DND-41 (cell line): Measurements from ENCODE around the gene MGA.

Experiments used
- ATAC-seq: fragments of 200-7000 bp; cut with Tn5 transposase; 3 replicates; pipeline ENCODE4 v1.9.1; 2021; ENCODE audit warnings: low read depth; ENCODE audit not compliant: insufficient read depth
- DNase-seq: peaks from one replicate; pipeline ENCODE4 v3.0.0-alpha.2; 2020
- H2AFZ ChIP-seq: 2 replicates; pipeline ENCODE4 v1.6.0; 2012; ENCODE audit warnings: low read depth, low read length
- H3K27ac ChIP-seq: 2 replicates; pipeline ENCODE4 v1.5.1; 2012; ENCODE audit warnings: low read length, inconsistent platforms
- H3K27me3 ChIP-seq: fragments of 200-600 bp; sonication (generic); 2 replicates; pipeline ENCODE4 v1.6.0; 2012; ENCODE audit warnings: low read length, mild to moderate bottlenecking, inconsistent platforms; ENCODE audit not compliant: insufficient read depth, poor library complexity
- H3K36me3 ChIP-seq: 2 replicates; pipeline ENCODE4 v1.5.1; 2012; ENCODE audit warnings: low read length, inconsistent platforms; ENCODE audit not compliant: insufficient read depth
- H3K4me1 ChIP-seq: 2 replicates; pipeline ENCODE4 v1.5.1; 2012; ENCODE audit warnings: mild to moderate bottlenecking, low read length; ENCODE audit not compliant: insufficient read depth
- H3K4me2 ChIP-seq: 2 replicates; pipeline ENCODE4 v1.6.0; 2012; ENCODE audit warnings: mild to moderate bottlenecking, moderate library complexity, low read length, inconsistent platforms; ENCODE audit not compliant: insufficient read depth
- H3K4me3 ChIP-seq, 2 experiments: fragments of 200-600 bp in 1 of 2; shearing (Covaris generic) in 1 of 2; 2 replicates each; pipeline ENCODE4 v1.5.1; 2012 to 2016; ENCODE audit warnings: inconsistent platforms in 2 of 2, low read length in 2 of 2, mild to moderate bottlenecking in 2 of 2, low read depth in 1 of 2, moderate library complexity in 1 of 2
- H3K79me2 ChIP-seq: 2 replicates; pipeline ENCODE4 v1.6.0; 2012; ENCODE audit warnings: low read length, inconsistent platforms; ENCODE audit not compliant: insufficient read depth
- H3K9ac ChIP-seq: 2 replicates; pipeline ENCODE4 v1.6.0; 2012; ENCODE audit warnings: low read depth, mild to moderate bottlenecking, inconsistent platforms, low read length, moderate library complexity
- H3K9me3 ChIP-seq: 2 replicates; pipeline ENCODE4 v1.5.1; 2012; ENCODE audit warnings: low read length, moderate library complexity, mild to moderate bottlenecking, inconsistent platforms; ENCODE audit not compliant: insufficient read depth, severe bottlenecking
- H4K20me1 ChIP-seq: 2 replicates; pipeline ENCODE4 v1.6.0; 2012; ENCODE audit warnings: low read length; ENCODE audit not compliant: insufficient read depth
- EZH2 ChIP-seq: IDR thresholded peaks from 3 replicates; pipeline ENCODE4 v1.6.1; 2012; ENCODE audit warnings: borderline replicate concordance, low read depth, mild to moderate bottlenecking, moderate library complexity, low read length, inconsistent platforms; ENCODE audit not compliant: severe bottlenecking
- TF ChIP-seq, protein P1 (sequence below): IDR thresholded peaks from 2 replicates; pipeline ENCODE4 v1.5.1; 2012; ENCODE audit warnings: borderline replicate concordance, low read length, moderate library complexity, mild to moderate bottlenecking; ENCODE audit not compliant: poor library complexity, severe bottlenecking; ENCODE audit errors: extremely low read depth

The MGA gene

DNA sequence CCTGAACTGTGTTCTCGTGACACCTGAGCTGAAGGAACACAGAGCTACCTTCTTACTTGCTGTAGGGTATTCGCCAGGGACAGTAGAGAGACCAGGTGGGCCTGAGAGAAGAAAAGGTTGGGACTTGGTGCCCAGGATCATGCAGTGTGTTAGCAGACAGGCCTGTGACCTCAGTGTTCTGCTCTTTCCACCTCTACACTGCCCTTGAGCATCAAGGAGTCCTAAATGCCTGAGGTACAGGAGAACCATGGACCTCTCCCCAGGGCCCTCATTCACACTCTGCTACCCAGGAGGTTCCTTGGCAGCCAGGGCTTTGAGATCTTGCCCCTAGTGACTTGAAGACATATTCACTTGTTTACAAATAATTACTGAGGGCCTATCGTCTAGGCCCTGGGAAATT lies 145.5 kb downstream of the MGA start:
- Histone ChIP-seq H3K4me1 (no peaks in the 10 kb centered on the region), H3K79me2 (no peaks in the 10 kb centered on the region), H3K4me2 (no peak overlapping the region), H4K20me1 (0 out of 2 replicates have a peak, but pooled peaks cover 2% of the 10 kb centered on the region), H2AFZ (no peak overlapping the region), H3K27ac (peak overlapping the region; percentile 36; the same call in 1 of the 2 replicates), H3K9ac (no peak overlapping the region), H3K36me3 (peaks cover 6% of the 10 kb centered on the region; the same call in 1 of the 2 replicates), H3K9me3 (no peaks in the 10 kb centered on the region), H3K27me3 (no peaks in the 10 kb centered on the region), H3K4me3 (no peak overlapping the region)
- no peak for ATAC-seq
- TF ChIP-seq EZH2: no peak
- TF ChIP-seq, protein P1, sequence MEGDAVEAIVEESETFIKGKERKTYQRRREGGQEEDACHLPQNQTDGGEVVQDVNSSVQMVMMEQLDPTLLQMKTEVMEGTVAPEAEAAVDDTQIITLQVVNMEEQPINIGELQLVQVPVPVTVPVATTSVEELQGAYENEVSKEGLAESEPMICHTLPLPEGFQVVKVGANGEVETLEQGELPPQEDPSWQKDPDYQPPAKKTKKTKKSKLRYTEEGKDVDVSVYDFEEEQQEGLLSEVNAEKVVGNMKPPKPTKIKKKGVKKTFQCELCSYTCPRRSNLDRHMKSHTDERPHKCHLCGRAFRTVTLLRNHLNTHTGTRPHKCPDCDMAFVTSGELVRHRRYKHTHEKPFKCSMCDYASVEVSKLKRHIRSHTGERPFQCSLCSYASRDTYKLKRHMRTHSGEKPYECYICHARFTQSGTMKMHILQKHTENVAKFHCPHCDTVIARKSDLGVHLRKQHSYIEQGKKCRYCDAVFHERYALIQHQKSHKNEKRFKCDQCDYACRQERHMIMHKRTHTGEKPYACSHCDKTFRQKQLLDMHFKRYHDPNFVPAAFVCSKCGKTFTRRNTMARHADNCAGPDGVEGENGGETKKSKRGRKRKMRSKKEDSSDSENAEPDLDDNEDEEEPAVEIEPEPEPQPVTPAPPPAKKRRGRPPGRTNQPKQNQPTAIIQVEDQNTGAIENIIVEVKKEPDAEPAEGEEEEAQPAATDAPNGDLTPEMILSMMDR: no peak
- no peak for DNase-seq

DNA sequence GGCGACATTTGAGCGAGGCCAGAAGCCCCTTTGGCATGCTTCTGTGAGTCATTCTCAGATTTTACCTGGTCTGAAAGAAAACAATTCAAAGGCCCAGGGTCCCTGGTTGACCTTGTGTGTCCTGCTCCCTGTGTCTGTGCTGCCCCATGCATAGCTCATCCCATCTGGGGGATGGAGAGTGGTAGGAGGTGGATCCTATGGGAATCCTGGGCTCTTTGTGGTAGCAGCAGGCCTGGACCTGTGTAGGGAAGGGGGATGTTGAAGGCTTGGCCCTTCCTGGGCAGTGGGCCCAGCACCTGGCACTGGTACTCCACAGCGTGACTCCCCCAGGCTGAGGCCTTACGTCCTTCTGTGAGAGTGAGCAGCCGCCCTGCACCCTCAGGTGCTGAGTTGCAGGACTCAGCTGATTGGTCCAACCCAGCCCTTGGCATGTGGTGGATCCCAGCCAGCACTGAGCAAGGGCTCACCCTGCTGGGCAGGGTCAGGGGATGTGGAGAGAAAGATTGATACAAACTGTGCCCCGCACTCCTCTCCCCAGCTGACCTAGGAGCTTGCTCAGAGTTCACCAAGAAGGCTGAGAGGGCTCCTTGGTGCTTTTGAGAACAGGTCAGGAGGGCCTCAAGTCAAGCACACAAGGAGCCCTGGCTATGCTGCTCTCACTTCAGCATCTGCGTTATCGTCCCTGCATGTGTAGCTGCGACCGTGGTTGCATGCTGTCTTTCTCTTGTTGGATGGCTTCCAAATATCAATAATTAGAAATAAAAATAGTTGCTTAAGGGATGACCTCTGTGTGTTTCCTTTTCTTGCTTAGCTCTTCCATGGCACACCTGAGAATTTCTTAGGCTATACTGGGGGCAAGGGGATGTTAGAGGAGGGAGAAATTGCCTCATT lies 146.3 kb downstream of the MGA start:
- Histone ChIP-seq H2AFZ (no peak overlapping the region), H3K4me3 (no peak overlapping the region), H3K27me3 (no peaks in the 10 kb centered on the region), H3K27ac (no peak overlapping the region), H3K9ac (no peak overlapping the region), H3K36me3 (no peaks in the 10 kb centered on the region), H3K4me2 (no peak overlapping the region), H3K4me1 (no peaks in the 10 kb centered on the region), H3K9me3 (no peaks in the 10 kb centered on the region), H3K79me2 (no peaks in the 10 kb centered on the region), H4K20me1 (0 out of 2 replicates have a peak, but pooled peaks cover 2% of the 10 kb centered on the region)
- TF ChIP-seq EZH2: no peak
- TF ChIP-seq, protein P1: peak; percentile 7
- no peak for DNase-seq
- ATAC-seq: no peak

DNA sequence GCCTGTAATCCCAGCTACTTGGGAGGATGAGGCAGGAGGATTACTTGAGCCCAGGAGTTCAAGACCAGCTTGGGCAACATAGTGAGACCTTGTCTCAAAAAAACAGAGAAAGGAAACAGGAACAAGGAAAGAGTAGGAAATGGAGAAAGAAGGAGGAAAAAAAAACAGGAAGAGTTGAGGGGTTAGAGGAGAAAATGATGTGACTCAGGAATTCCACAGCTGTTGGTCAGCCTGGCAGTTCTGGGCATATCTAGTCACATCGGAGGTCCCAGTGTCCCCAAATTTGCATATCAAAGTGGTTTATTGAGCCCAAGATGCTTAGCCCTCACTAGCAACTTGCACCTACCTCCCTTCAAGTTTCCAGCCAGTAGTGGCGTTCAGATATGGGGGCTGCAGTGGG lies 148.9 kb downstream of the MGA start:
- Histone ChIP-seq H3K9me3 (no peaks in the 10 kb centered on the region), H3K27me3 (no peaks in the 10 kb centered on the region), H3K4me1 (no peaks in the 10 kb centered on the region), H3K79me2 (no peaks in the 10 kb centered on the region), H3K36me3 (peaks cover 15% of the 10 kb centered on the region; the same call in 1 of the 2 replicates), H4K20me1 (0 out of 2 replicates have a peak, but pooled peaks cover 2% of the 10 kb centered on the region), H3K9ac (no peak overlapping the region), H3K27ac (no peak overlapping the region), H2AFZ (no peak overlapping the region), H3K4me3 (no peak overlapping the region), H3K4me2 (no peak overlapping the region)
- DNase-seq: no peak
- ATAC-seq: no peak
- TF ChIP-seq EZH2: no peak
- TF ChIP-seq, protein P1: no peak
